ENCODE data around the gene ADGRF5. TPM values are rescaled to one million over a fixed set of nuclear protein-coding genes. Genes with fewer than 3 reads are reported as not detected.

ADGRF5 gene
- total RNA-seq, 2 donors from 2014 or later = not detected

DNA sequence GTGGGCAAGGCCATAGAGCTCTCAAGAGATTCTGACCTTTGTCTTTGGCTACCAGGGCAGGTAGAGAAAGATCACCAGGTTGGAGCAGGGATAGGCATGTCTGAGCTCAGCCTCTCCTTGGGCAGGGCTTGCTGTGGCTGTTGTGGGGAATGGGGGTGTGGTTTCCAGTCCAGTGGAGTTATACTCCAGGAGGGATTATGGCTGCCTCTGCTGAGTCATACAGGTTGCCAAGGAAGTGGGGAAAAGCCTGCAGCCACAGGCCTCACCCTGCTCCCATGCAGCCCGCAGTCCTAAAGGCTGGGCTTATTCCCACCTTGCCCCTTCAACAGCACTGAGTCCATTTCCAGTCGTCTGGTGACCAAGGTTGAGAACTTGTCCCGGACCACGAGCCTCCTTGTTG, 106.6 kb downstream of the ADGRF5 start:
- Mint-ChIP-seq H3K27ac (no peak overlapping the region), H3K4me3 (no peak overlapping the region), H3K36me3 (no peaks in the 10 kb centered on the region), H3K9me3 (peaks cover 6% of the 10 kb centered on the region), H3K27me3 (peaks cover 23 to 60% of the 10 kb centered on the region in 2 donors), H3K4me1 (ENCODE audit: low read depth in 2 of 2) (no peaks in the 10 kb centered on the region)
- no peak for ATAC-seq
- no peak for DNase-seq (ENCODE audit: low spot score)

DNA sequence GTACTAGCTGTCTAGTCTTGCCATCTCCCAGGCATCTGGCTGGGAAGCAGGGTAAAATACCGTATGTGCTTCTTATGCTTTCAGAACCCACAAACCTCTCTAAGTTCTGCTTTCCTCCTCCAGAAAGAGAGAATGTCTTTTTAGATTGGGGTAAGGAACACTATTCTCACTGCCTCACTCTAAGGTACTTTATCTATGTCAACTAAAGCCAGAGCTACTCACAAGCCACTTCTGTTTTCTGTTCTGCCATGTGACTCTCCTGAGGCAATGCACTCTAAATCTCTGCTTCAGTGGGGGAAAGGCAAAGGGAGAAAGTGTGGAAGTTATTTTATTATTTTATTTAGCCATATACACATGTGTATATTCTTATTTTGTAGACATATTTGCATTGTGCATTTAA, 112.9 kb downstream of the ADGRF5 start:
- Mint-ChIP-seq H3K4me3 (no peak overlapping the region), H3K4me1 (ENCODE audit: low read depth in 2 of 2) (no peaks in the 10 kb centered on the region), H3K27ac (no peak overlapping the region), H3K27me3 (peaks cover 24 to 54% of the 10 kb centered on the region in 2 donors), H3K36me3 (no peaks in the 10 kb centered on the region), H3K9me3 (peaks cover 3% of the 10 kb centered on the region)
- ATAC-seq = no peak
- no peak for DNase-seq (ENCODE audit: low spot score)

Other genes with a start within 250 kb of the ADGRF5 start
- gene TDRD6, start 234.1 kb downstream of the ADGRF5 start, total RNA-seq = not detected
- not detected for gene PLA2G7, start 186.6 kb downstream of the ADGRF5 start, total RNA-seq
- gene ANKRD66, start 175.0 kb downstream of the ADGRF5 start, total RNA-seq = not detected
- gene MEP1A, start 128.5 kb downstream of the ADGRF5 start, total RNA-seq = not detected
- not detected for gene ADGRF1, start 120.4 kb upstream of the ADGRF5 start, total RNA-seq